HG03520 (cell line): Measurements from ENCODE around the gene LMF2.
A peak's percentile ranks its signal among the peaks of the same experiment; 100 is the strongest.
"Not testable (repeated sequence)": the region's sequence is repeated elsewhere in the genome, so short reads cannot be mapped to it uniquely, and the experiment has no call there.

Source experiments
- ATAC-seq: cut with Tn5 transposase; IDR thresholded peaks from one replicate; pipeline ENCODE4 v1.9.1; 2021; ENCODE audit warnings: mild to moderate bottlenecking, moderate library complexity; ENCODE audit not compliant: unreplicated experiment

The LMF2 gene

GRCh38 chr22:50536226-50536625 is 28.7 kb upstream of the LMF2 start:
- no peak for ATAC-seq

DNA sequence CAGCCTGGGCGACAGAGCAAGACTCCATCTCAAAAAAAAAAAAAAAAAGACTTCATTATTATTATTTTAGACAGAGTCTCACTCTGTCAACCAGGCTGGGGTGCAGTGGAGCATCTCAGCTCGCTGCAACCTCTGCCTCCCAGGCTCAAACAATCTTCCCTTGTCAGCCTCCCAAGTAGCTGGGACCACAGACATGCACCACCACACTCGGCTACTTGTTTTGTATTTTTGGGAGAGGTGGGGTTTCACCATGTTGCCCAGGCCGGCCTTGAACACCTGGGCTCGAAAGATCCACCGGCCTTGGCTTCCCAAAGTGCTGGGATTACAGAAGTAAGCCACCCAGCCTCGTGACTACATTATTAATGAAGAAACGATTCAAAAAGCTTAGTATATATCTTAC is 27.6 kb upstream of the LMF2 start:
- no peak for ATAC-seq

GRCh38 chr22:50533856-50534711 is 26.6 kb upstream of the LMF2 start:
- ATAC-seq: not testable (repeated sequence)

GRCh38 chr22:50532824-50533796 is 25.6 kb upstream of the LMF2 start:
- ATAC-seq: no peak

GRCh38 chr22:50531962-50532674 is 24.6 kb upstream of the LMF2 start:
- no peak for ATAC-seq

DNA sequence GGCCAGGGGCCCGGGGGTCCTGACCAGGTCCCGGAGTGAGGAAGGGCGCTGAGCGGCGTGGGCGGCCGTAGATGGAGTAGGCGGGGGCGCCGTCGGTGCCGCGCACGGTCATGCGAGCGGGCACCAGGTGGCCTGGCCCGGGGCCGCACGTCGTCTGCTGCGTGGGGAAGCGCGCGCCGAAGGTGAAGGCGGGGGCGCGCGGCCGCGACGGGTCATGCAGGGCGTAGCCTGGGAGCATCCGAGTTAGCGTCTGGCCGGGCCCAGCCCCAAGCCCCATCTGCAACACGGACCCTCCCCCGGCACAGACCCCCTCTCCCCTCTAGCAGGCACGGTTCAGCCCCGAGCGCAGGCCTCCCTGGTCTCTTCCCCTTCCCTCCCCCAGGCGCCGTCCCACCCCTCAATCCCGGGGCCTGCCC is 24.1 kb upstream of the LMF2 start:
- ATAC-seq: no peak

GRCh38 chr22:50530877-50531545 is 23.5 kb upstream of the LMF2 start:
- ATAC-seq: no peak

DNA sequence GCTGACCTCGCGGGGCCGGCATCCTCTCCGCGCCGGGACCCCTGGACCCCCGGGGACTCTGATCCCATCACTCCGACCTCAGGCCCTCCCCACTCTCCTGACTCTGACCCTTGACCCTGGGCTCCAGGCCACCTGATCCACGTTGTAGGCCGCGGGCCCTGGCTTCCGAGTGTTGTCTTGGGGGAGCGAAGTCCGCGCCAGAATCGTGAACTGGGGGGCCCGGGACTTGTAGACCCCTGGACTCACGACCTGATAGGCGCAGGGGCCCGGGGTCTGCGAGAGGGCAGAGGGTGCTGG is 23.0 kb upstream of the LMF2 start:
- no peak for ATAC-seq

GRCh38 chr22:50529897-50530579 is 22.5 kb upstream of the LMF2 start, which contains the start of gene TYMP:
TSS of gene TYMP (minus strand) at chr22:50530012. CDS start at chr22:50529709, 303 bp downstream.
- ATAC-seq: no peak

DNA sequence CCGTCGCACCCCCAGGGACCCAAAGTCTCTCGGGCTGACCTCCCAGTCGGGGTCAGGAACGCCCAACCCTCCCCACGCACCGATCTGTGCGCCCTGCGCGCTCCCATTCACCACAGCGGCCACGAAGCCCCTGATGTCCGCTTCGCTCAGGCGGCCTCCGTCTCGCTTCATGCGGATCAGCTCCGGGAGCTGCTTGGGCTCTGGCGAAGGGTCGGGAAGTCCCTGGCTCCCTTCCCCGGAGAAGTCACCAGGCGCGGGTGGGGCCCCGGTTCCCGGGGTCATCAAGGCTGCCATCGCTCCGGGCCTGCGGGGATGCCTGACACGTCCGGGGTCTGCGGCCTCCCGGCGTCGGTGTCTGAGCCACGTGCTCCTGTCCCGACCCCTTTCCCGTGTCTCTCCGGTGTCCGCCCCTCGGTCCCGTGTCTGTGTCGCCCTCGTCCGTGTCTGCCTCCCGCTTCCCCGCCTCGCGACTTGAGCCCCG is 22.0 kb upstream of the LMF2 start:
- no peak for ATAC-seq

DNA sequence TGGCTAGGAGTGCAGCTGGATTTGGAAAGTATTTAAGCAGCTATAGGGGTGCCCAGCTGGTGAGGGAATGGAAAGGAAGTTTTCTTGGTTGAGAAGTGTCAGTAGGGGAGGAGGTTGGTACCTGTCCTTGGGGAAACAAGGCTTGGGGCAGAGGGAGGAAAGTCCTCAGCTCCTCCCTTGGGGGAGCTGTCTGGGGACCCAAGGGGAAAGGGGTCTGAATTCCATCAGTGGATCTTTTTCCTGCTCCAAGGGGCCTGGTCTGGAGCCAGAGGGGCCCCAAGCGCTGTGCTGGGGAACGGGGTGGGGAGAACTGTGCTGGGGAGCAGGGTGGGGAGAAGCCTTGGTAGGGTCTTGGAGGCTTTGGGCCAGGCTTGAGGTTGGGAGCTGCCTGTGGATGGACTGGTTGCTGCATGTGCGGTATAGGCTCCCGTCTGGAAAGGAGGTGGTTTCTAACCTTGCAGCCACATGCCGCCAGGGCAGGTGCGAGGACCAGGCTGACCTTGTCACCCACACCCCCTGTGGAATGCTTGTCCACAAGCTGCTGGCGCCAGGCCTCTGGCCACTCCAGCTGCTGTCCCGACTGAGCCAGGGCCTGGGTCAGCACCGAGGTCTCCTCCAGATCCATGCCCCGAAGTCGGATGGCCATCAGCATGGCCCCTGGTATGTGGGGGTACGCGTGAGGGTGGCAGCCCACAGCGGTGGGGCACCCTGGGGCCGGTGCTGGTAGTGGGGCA is 21.3 kb upstream of the LMF2 start:
- ATAC-seq: no peak

GRCh38 chr22:50527921-50528681 is 20.6 kb upstream of the LMF2 start:
- ATAC-seq: no peak

GRCh38 chr22:50526834-50527801 is 19.6 kb upstream of the LMF2 start:
- no peak for ATAC-seq

GRCh38 chr22:50526108-50526833 is 18.8 kb upstream of the LMF2 start:
- peak; percentile 25 for ATAC-seq

GRCh38 chr22:50525858-50526107 is 18.3 kb upstream of the LMF2 start:
- ATAC-seq: peak; percentile 13

GRCh38 chr22:50525104-50525857 is 17.8 kb upstream of the LMF2 start, which contains the start of gene SCO2:
TSS of gene SCO2 (minus strand) at chr22:50525598. CDS start at chr22:50524411, 1,187 bp downstream.
- ATAC-seq: peak; percentile 28
